Left ventricle myocardium inferior (tissue), 1 donor: ENCODE data around the gene NDUFB11. TPM values are rescaled to one million over a fixed set of nuclear protein-coding genes. Genes with fewer than 3 reads are reported as not detected.

Experiments
- DNase-seq: peaks from one replicate; pipeline ENCODE4 v3.0.0-alpha.2; 2020
- H3K27ac ChIP-seq: fragments of 200-600 bp; replicated peaks from 2 replicates; pipeline ENCODE4 v1.8.0; 2021
- H3K27me3 ChIP-seq: fragments of 200-600 bp; 2 replicates; pipeline ENCODE4 v1.8.0; 2021; ENCODE audit warnings: low read depth
- H3K36me3 ChIP-seq: fragments of 200-600 bp; 2 replicates; pipeline ENCODE4 v1.8.0; 2021
- H3K4me1 ChIP-seq: fragments of 200-600 bp; 2 replicates; pipeline ENCODE4 v1.8.0; 2021
- H3K4me3 ChIP-seq: fragments of 200-600 bp; 2 replicates; pipeline ENCODE4 v1.8.0; 2021; ENCODE audit warnings: mild to moderate bottlenecking, moderate library complexity
- H3K9me3 ChIP-seq: fragments of 200-600 bp; replicated peaks from 2 replicates; pipeline ENCODE4 v1.8.0; 2021
- intact Hi-C: fragments of 100-400 bp; cut with micrococcal nuclease; formaldehyde crosslinking; loops from one replicate; pipeline ENCODE4 v1.11.0; 2022
- total RNA-seq: library from RNA; stranded (reverse); fragmentation: NEBNext Ultra II Directional; extraction: Animal tissue kit (Norgen Biotek cat#: 25700); gene quantifications from one replicate; pipeline ENCODE4 v1.2.1, GENCODE V29; 2021
- TF ChIP-seq, protein P1 (sequence below): fragments of 200-600 bp; IDR thresholded peaks from 2 replicates; pipeline ENCODE4 v1.8.0; 2021; ENCODE audit warnings: antibody characterized with exemption, mild to moderate bottlenecking, borderline replicate concordance
- donor health status: DM: no; HTN: yes; CAD: no; lungs with severe emphysema.

Gene NDUFB11
- total RNA-seq, 1 donor from 2014 or later, result 171 TPM

- Histone ChIP-seq H3K27ac (no peak overlapping the region), H3K27me3 (no peaks in the 10 kb centered on the region), H3K36me3 (peaks cover 14% of the 10 kb centered on the region), H3K9me3 (no peaks in the 10 kb centered on the region), H3K4me1 (no peaks in the 10 kb centered on the region), H3K4me3 (no peak overlapping the region)
- DNase-seq, result no peak
- TF ChIP-seq, protein P1, sequence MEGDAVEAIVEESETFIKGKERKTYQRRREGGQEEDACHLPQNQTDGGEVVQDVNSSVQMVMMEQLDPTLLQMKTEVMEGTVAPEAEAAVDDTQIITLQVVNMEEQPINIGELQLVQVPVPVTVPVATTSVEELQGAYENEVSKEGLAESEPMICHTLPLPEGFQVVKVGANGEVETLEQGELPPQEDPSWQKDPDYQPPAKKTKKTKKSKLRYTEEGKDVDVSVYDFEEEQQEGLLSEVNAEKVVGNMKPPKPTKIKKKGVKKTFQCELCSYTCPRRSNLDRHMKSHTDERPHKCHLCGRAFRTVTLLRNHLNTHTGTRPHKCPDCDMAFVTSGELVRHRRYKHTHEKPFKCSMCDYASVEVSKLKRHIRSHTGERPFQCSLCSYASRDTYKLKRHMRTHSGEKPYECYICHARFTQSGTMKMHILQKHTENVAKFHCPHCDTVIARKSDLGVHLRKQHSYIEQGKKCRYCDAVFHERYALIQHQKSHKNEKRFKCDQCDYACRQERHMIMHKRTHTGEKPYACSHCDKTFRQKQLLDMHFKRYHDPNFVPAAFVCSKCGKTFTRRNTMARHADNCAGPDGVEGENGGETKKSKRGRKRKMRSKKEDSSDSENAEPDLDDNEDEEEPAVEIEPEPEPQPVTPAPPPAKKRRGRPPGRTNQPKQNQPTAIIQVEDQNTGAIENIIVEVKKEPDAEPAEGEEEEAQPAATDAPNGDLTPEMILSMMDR, result no peak
- intact Hi-C loops, result no loop called here
Measured at GRCh38 chrX:47156611-47157520, 12.4 kb upstream of the NDUFB11 start.

DNA sequence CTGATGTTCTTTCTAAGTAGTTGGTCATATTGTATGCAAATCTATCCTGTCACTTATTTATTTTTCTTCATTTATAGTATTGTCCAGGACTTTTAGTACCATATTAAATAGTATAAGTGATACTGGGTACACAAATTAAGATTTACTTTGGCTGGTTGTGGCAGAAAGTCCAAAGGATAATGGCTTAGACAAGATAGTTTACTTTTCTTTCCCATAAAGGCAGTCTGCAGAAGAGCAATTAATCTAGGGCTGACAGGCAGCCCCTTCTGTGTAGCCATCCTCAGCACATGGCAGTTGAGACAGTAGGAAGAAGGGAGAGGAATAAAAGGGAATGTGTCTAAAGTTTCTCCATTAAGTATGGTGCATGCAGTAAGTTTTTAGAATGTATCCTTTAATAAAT lies 6.9 kb upstream of the NDUFB11 start:
- TF ChIP-seq, protein P1, result no peak
- Histone ChIP-seq H3K27ac (no peak overlapping the region), H3K4me1 (peaks cover 16% of the 10 kb centered on the region), H3K36me3 (peaks cover 8% of the 10 kb centered on the region), H3K4me3 (no peak overlapping the region), H3K27me3 (no peaks in the 10 kb centered on the region), H3K9me3 (no peaks in the 10 kb centered on the region)
- intact Hi-C loops, result no loop called here
- DNase-seq, result no peak

GRCh38 chrX:47148946-47149345 lies 4.4 kb upstream of the NDUFB11 start:
- Histone ChIP-seq H3K9me3 (no peaks in the 10 kb centered on the region), H3K36me3 (no peaks in the 10 kb centered on the region), H3K27me3 (no peaks in the 10 kb centered on the region), H3K27ac (no peak overlapping the region), H3K4me1 (peaks cover 24% of the 10 kb centered on the region), H3K4me3 (no peak overlapping the region)
- intact Hi-C loops, result no loop called here
- TF ChIP-seq, protein P1, result no peak
- DNase-seq, result no peak

DNA sequence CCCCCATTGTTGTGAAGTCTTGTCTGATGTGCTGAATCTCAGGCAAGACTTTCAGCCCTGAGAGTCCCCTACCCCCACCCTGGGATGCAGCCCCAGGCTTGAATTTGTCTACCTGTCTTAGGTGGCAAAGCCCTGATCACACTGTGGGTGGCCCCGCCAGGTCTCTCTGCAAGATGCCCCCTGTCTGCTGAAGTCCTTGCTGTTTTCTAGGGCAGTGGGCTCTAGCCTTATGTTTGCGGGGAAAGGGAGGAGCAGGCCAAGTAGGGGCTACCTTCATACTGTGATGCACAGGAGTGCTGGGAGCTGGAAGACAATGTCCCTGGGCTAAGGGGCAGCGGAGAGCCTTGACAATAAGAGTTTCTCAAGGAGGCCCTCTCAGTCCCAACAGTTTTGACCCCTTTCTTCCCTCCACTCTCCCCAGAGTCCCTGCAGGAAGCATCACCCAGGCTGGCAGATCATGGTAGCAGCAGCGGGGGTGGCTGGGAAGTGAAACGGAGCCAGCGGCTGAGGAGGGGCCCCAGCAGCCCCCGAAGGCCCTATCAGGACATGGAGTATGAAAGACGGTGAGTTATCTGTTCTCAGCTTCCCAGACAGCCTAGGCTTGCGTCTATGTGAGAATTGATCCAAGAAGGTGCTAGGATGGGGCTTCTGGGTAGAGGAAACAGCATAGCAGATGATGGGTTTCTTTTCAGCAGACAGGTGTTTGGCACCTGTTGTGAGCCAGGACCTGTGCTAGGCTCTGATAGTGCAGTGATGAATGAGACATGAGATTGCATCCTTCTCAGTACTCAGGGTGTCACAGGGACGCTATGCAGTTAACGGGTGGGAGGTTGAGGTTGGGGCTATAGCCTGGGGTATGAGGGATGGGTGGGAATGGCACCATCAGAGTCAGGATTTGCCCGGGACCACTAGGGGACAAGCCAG lies 2.7 kb upstream of the NDUFB11 start:
- TF ChIP-seq, protein P1, result no peak
- Histone ChIP-seq H3K9me3 (no peaks in the 10 kb centered on the region), H3K27me3 (no peaks in the 10 kb centered on the region), H3K27ac (peak overlapping the region; percentile 97), H3K4me1 (peaks cover 35% of the 10 kb centered on the region), H3K4me3 (peak overlapping the region; percentile 78), H3K36me3 (peaks cover 2% of the 10 kb centered on the region)
- intact Hi-C loops, result no loop called here
- no peak for DNase-seq

DNA sequence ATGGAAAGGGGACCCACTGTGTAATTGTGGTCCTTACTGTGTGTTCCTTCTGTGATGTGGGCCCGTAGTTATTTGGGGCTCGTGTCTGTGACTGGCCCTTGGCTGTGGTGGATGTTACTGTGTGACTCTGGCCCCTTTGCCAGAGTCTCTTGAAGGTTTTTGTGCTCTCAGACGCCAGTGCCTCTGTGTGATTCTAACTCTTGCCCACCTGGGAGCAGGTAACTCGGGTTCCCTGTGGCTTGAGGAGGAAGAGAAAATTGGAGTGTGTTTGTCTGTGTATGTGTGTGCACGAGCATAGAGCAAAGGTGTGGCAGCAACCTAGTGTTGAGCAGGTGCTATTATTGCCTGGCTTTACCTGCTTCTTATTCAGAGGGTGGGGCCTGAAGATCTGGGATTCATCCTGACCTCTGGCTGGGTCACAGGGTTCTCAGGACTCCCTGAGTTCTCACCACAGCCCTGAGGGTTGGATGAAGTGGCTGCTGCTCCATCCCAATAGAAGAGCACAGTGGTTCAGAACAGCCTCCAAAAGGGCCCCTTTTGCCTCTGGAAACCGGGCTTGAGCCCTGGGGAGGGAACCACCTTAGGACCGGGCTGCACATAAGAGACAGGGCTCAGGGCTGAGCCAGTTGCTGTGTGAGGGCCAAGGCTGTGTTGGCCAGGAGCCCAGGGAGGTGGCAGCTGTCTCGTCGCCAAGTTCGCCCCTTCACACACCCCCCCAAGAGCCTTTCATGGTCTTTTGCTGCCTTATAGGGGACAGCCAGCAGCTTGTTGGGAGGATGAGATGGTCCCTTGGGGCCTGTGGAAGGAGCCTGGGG lies 1.8 kb upstream of the NDUFB11 start:
- Histone ChIP-seq H3K4me3 (peak overlapping the region; percentile 78), H3K9me3 (no peaks in the 10 kb centered on the region), H3K4me1 (peaks cover 35% of the 10 kb centered on the region), H3K27me3 (no peaks in the 10 kb centered on the region), H3K27ac (peak overlapping the region; percentile 97), H3K36me3 (peaks cover 5% of the 10 kb centered on the region)
- intact Hi-C loops, result no loop called here
- no peak for DNase-seq
- TF ChIP-seq, protein P1, result no peak
